Progenitor cell of endocrine pancreas (in vitro differentiated cells): Measurements from ENCODE around the gene SUSD4. TPM values are rescaled to one million over a fixed set of nuclear protein-coding genes. Genes with fewer than 3 reads are reported as not detected.
"Not testable (repeated sequence)": the region's sequence is repeated elsewhere in the genome, so short reads cannot be mapped to it uniquely, and the experiment has no call there.

Source experiments
- DNase-seq: peaks from one replicate; pipeline ENCODE4 v3.0.0; 2021; ENCODE audit warnings: low spot score; ENCODE audit not compliant: unreplicated experiment
- H3K27ac Mint-ChIP-seq: 2 replicates; pipeline ENCODE4 v1.8.0; 2021; ENCODE audit warnings: mild to moderate bottlenecking, moderate library complexity, mixed read lengths
- H3K27me3 Mint-ChIP-seq: 2 replicates; pipeline ENCODE4 v1.8.0; 2021; ENCODE audit warnings: mixed read lengths
- H3K36me3 Mint-ChIP-seq: 2 replicates; pipeline ENCODE4 v1.8.0; 2022; ENCODE audit warnings: mixed read lengths; ENCODE audit not compliant: insufficient read depth
- H3K4me1 Mint-ChIP-seq: 2 replicates; pipeline ENCODE4 v1.8.0; 2021; ENCODE audit warnings: low read depth, mixed read lengths
- H3K4me3 Mint-ChIP-seq: 2 replicates; pipeline ENCODE4 v1.8.0; 2021; ENCODE audit warnings: low read depth, mild to moderate bottlenecking, moderate library complexity, mixed read lengths
- H3K9me3 Mint-ChIP-seq: 2 replicates; pipeline ENCODE4 v1.8.0; 2021; ENCODE audit warnings: low read depth, mixed read lengths
- CTCF ChIP-seq: fragments of 200-600 bp; sonication (generic); IDR thresholded peaks from one replicate; pipeline ENCODE4 v1.5.0; 2021; ENCODE audit warnings: antibody characterized with exemption, mild to moderate bottlenecking; ENCODE audit not compliant: unreplicated experiment
- total RNA-seq: library from RNA; stranded (reverse); gene quantifications from 2 replicates; pipeline ENCODE4 v1.2.1, GENCODE V29; 2021

The SUSD4 gene
- total RNA-seq, 1 donor from 2014 or later, result 6.0 TPM

GRCh38 chr1:223257856-223258550, 106.0 kb downstream of the SUSD4 start:
- Mint-ChIP-seq H3K9me3 (no peaks in the 10 kb centered on the region), H3K4me3 (no peak overlapping the region), H3K36me3 (no peaks in the 10 kb centered on the region), H3K27ac (no peak overlapping the region), H3K4me1 (peaks cover 4% of the 10 kb centered on the region), H3K27me3 (peaks cover 79% of the 10 kb centered on the region)
- DNase-seq, result no peak
- TF ChIP-seq CTCF, result no peak

GRCh38 chr1:223256034-223256433, 107.9 kb downstream of the SUSD4 start:
- no peaks in the 10 kb centered on the region for H3K36me3 Mint-ChIP-seq
- H3K4me1 Mint-ChIP-seq, result peaks cover 4% of the 10 kb centered on the region
- no peak for TF ChIP-seq CTCF
- H3K27me3 Mint-ChIP-seq, result peaks cover 60% of the 10 kb centered on the region
- no peak for DNase-seq
- H3K4me3 Mint-ChIP-seq, result no peak overlapping the region
- no peaks in the 10 kb centered on the region for H3K9me3 Mint-ChIP-seq
- no peak overlapping the region for H3K27ac Mint-ChIP-seq

- H3K9me3 Mint-ChIP-seq, result no peaks in the 10 kb centered on the region
- H3K27me3 Mint-ChIP-seq, result peaks cover 50% of the 10 kb centered on the region
- TF ChIP-seq CTCF, result no peak
- no peaks in the 10 kb centered on the region for H3K36me3 Mint-ChIP-seq
- DNase-seq, result no peak
- H3K4me1 Mint-ChIP-seq, result peaks cover 7% of the 10 kb centered on the region
- no peak overlapping the region for H3K27ac Mint-ChIP-seq
- no peak overlapping the region for H3K4me3 Mint-ChIP-seq
Measured at GRCh38 chr1:223253916-223254315, 110.1 kb downstream of the SUSD4 start.

GRCh38 chr1:223251387-223251786, 112.6 kb downstream of the SUSD4 start:
- not testable (repeated sequence) for H3K27ac Mint-ChIP-seq, H3K36me3 Mint-ChIP-seq, H3K9me3 Mint-ChIP-seq, DNase-seq, H3K4me3 Mint-ChIP-seq
- Mint-ChIP-seq H3K4me1 (peaks cover 13% of the 10 kb centered on the region), H3K27me3 (peaks cover 34% of the 10 kb centered on the region)

GRCh38 chr1:223250632-223251015, 113.4 kb downstream of the SUSD4 start:
- Mint-ChIP-seq H3K36me3 (no peaks in the 10 kb centered on the region), H3K27ac (no peak overlapping the region), H3K27me3 (peaks cover 39% of the 10 kb centered on the region), H3K9me3 (no peaks in the 10 kb centered on the region), H3K4me1 (peaks cover 13% of the 10 kb centered on the region), H3K4me3 (no peak overlapping the region)
- no peak for DNase-seq
- no peak for TF ChIP-seq CTCF
